Mesothelial cell of epicardium (in vitro differentiated cells): ENCODE measurements around the gene LMO1. TPM values are rescaled to one million over a fixed set of nuclear protein-coding genes. Genes with fewer than 3 reads are reported as not detected.

Experiments used
- DNase-seq, 2 experiments: peaks; one replicate each; pipeline ENCODE4 v3.0.0; 2021; ENCODE audit warnings: low spot score in 2 of 2; ENCODE audit not compliant: unreplicated experiment in 2 of 2
- H3K27ac Mint-ChIP-seq: 2 replicates; pipeline ENCODE4 v1.8.0; 2021; ENCODE audit warnings: mixed read lengths
- H3K27me3 Mint-ChIP-seq: 2 replicates; pipeline ENCODE4 v1.8.0; 2021; ENCODE audit warnings: low read depth, mixed read lengths
- H3K36me3 Mint-ChIP-seq: 2 replicates; pipeline ENCODE4 v1.8.0; 2021; ENCODE audit warnings: mixed read lengths
- H3K4me1 Mint-ChIP-seq: 2 replicates; pipeline ENCODE4 v1.8.0; 2021; ENCODE audit warnings: mixed read lengths
- H3K4me3 Mint-ChIP-seq: 2 replicates; pipeline ENCODE4 v1.8.0; 2021; ENCODE audit warnings: mild to moderate bottlenecking, moderate library complexity, mixed read lengths
- H3K9me3 Mint-ChIP-seq: 2 replicates; pipeline ENCODE4 v1.8.0; 2021; ENCODE audit warnings: mixed read lengths
- CTCF ChIP-seq: fragments of 200-600 bp; sonication (generic); IDR thresholded peaks from one replicate; pipeline ENCODE4 v1.5.0; 2021; ENCODE audit warnings: antibody characterized with exemption; ENCODE audit not compliant: unreplicated experiment
- total RNA-seq: library from RNA; stranded (reverse); gene quantifications from 3 replicates; pipeline ENCODE4 v1.2.1, GENCODE V29; 2021

Gene LMO1
- total RNA-seq, 1 donor from 2014 or later, result 4.1 TPM

GRCh38 chr11:8253566-8253965 is 10.1 kb downstream of the LMO1 start:
- Mint-ChIP-seq H3K4me1 (no peaks in the 10 kb centered on the region), H3K27ac (no peak overlapping the region), H3K9me3 (no peaks in the 10 kb centered on the region), H3K36me3 (no peaks in the 10 kb centered on the region), H3K27me3 (peaks cover 7% of the 10 kb centered on the region), H3K4me3 (no peak overlapping the region)
- TF ChIP-seq CTCF, result no peak
- peak in 1 of 2 experiments; percentile 1 for DNase-seq

GRCh38 chr11:8252946-8253345 is 10.7 kb downstream of the LMO1 start:
- Mint-ChIP-seq H3K4me1 (no peaks in the 10 kb centered on the region), H3K27ac (no peak overlapping the region), H3K36me3 (no peaks in the 10 kb centered on the region), H3K27me3 (peaks cover 6% of the 10 kb centered on the region), H3K9me3 (no peaks in the 10 kb centered on the region), H3K4me3 (no peak overlapping the region)
- no peak for TF ChIP-seq CTCF
- DNase-seq, result peak; percentile 7 to 20

GRCh38 chr11:8252388-8252787 is 11.3 kb downstream of the LMO1 start:
- no peak for TF ChIP-seq CTCF
- H3K27ac Mint-ChIP-seq, result no peak overlapping the region

GRCh38 chr11:8251616-8252295 is 11.9 kb downstream of the LMO1 start:
- TF ChIP-seq CTCF, result no peak
- DNase-seq, result peak; percentile 9 to 10
- Mint-ChIP-seq H3K27ac (no peak overlapping the region), H3K9me3 (no peaks in the 10 kb centered on the region), H3K36me3 (no peaks in the 10 kb centered on the region), H3K4me3 (no peak overlapping the region), H3K27me3 (peaks cover 2% of the 10 kb centered on the region), H3K4me1 (no peaks in the 10 kb centered on the region)

More at GRCh38 chr11:8252388-8252787, 11.3 kb downstream of the LMO1 start:
- H3K4me1 Mint-ChIP-seq, result no peaks in the 10 kb centered on the region
- H3K9me3 Mint-ChIP-seq, result no peaks in the 10 kb centered on the region
- no peak overlapping the region for H3K4me3 Mint-ChIP-seq
- H3K27me3 Mint-ChIP-seq, result peaks cover 2% of the 10 kb centered on the region
- DNase-seq, result peak; percentile 7 to 21
- H3K36me3 Mint-ChIP-seq, result no peaks in the 10 kb centered on the region

GRCh38 chr11:8250981-8251615 is 12.6 kb downstream of the LMO1 start:
- no peak for TF ChIP-seq CTCF
- Mint-ChIP-seq H3K27me3 (peaks cover 2% of the 10 kb centered on the region), H3K27ac (no peak overlapping the region), H3K4me3 (no peak overlapping the region), H3K4me1 (no peaks in the 10 kb centered on the region), H3K9me3 (no peaks in the 10 kb centered on the region), H3K36me3 (no peaks in the 10 kb centered on the region)
- peak; percentile 8 to 26 for DNase-seq
